Measurements from ENCODE around the gene ELMO1.

ELMO1 gene

DNA sequence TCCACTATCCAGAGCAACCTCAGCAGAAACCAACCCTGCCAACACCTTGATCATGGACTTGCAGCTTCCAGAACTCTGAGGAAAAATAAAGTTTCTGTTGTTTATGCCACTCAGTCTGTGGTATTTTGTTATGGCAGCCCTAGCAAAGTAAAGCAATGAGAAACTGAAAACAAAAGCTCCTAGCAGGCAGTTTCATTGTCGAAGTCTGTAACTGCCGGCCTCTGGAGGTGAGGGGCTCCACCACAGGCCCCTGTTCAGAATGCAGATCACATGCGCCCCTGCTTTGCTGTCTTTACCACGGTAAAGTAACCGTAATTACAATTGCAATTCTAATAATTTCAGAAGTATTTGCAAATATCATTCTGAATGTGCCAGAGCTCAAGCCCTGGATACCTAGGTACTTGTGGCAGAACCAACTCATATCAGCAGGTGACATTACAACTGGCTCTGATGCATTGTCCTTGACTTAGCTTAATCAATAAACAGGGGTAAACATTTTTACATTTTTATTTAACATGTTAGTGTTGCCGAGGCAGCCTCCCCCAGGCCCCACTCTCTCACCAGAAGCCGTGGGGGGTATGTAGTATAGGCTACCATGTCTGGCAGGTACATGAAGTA is 193.2 kb downstream of the ELMO1 start:
- DNase-seq, result no peak

GRCh38 chr7:37251222-37251621 is 197.4 kb downstream of the ELMO1 start:
- DNase-seq, result no peak

- DNase-seq, result no peak
Observed at GRCh38 chr7:37249240-37249639, 199.4 kb downstream of the ELMO1 start.

DNA sequence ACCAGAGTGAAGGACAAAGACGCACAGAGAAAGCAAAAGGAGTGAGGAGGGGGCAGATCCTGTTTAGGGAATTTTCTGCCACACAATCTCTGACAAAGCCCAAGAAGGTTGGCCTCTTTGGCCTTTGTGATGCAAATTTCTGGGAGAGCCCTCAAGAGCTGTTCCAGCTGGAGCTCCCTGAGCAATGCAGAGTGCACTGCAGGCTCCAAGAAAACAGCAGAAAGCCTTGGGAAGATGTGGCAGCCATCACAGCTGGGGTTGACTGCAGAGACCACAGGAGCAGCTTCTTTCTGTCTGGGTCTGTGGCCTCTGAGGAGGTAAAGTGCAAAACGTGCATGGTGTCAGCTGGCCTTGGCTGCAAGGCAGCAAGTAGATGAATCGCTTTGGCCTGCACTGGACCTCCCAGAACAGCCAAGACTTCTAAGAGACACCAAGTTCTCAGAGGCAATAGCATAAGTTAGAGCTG is 200.2 kb downstream of the ELMO1 start:
- DNase-seq, result no peak

- DNase-seq, result no peak
Observed at GRCh38 chr7:37247861-37248260, 200.8 kb downstream of the ELMO1 start.

GRCh38 chr7:37245590-37245989 is 203.1 kb downstream of the ELMO1 start:
- DNase-seq, result no peak

GRCh38 chr7:37236906-37237305 is 211.8 kb downstream of the ELMO1 start:
- no peak for DNase-seq

GRCh38 chr7:37235813-37236212 is 212.9 kb downstream of the ELMO1 start:
- no peak for DNase-seq

DNA sequence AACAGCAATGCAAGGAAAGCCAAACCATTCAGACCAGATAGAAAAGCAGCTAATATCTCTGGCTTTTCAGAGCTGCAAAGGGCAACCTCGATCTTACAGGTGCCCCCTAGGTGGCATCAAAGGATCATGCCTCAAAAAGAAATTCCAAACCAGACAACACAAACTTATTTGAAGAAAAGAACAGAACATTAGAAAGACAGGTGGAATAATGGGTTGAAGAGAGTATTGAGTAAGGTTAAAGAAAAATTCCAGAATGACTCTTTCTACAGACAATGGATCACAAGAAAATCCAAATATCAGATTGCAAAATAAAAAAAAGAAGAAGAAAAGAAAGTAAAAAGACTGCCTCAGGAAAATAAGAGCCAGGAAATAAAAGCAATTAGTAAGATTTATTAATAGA is 213.7 kb downstream of the ELMO1 start:
- no peak for DNase-seq

GRCh38 chr7:37234334-37234733 is 214.3 kb downstream of the ELMO1 start:
- no peak for DNase-seq

- no peak for DNase-seq
Observed at GRCh38 chr7:37231613-37232012, 217.1 kb downstream of the ELMO1 start.

- no peak for DNase-seq
Observed at GRCh38 chr7:37230221-37230620, 218.4 kb downstream of the ELMO1 start.

GRCh38 chr7:37229381-37229780 is 219.3 kb downstream of the ELMO1 start:
- DNase-seq, result no peak

GRCh38 chr7:37225285-37225969 is 223.2 kb downstream of the ELMO1 start:
- no peak for DNase-seq

GRCh38 chr7:37224746-37225145 is 223.9 kb downstream of the ELMO1 start:
- DNase-seq, result no peak

- DNase-seq, result no peak
Observed at GRCh38 chr7:37220664-37221063, 228.0 kb downstream of the ELMO1 start.

GRCh38 chr7:37218956-37219355 is 229.7 kb downstream of the ELMO1 start:
- no peak for DNase-seq

DNA sequence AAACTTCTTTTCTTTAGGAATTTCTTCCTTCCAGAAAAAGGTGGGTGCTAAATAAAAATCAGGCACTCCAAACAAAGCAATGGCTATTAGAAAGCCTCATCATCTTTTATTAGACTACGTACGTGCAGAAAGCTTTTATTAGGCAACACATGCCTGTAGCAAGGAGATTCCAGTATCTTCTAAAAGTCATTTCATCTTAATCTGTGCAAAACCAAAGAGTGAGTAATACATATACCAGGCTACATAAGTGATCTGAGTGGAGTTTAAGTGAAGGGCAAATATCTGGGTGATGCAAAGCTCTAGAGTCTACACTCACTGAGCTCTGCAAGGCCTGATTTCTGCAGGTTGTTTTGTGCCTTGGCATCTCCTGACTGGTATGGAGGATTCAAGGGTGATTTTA is 231.7 kb downstream of the ELMO1 start:
- DNase-seq, result no peak

- no peak for DNase-seq
Observed at GRCh38 chr7:37216156-37216852, 232.4 kb downstream of the ELMO1 start.

DNA sequence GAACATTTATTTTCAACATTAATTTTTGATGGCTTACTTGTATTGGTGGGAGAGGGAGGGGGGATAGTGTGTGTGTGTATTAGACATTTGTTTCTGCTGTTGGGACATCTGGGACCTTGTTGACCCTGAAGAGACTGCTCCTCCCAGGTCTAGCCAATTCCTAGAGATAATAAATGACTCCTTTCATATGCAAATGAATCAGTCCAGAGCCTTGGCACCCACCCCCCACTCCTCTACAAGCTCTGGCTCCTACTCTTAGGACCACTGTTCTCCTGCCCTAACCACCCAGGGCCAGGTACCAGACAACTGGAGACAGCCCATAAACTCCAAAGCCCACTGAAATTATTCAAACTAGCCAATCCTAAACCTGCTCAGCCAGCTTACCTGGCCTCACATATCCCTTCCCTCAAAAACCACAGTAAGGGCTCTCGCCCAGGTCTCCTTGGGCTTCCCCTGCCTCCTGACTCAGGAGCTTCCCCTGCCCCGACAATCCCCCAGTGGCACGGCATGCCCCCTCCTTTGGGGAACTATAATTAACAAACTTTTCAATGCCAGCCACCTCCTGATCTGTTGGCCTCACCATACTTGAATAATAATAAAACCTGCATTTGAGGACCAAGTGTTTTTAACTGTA is 233.3 kb downstream of the ELMO1 start:
- no peak for DNase-seq

DNA sequence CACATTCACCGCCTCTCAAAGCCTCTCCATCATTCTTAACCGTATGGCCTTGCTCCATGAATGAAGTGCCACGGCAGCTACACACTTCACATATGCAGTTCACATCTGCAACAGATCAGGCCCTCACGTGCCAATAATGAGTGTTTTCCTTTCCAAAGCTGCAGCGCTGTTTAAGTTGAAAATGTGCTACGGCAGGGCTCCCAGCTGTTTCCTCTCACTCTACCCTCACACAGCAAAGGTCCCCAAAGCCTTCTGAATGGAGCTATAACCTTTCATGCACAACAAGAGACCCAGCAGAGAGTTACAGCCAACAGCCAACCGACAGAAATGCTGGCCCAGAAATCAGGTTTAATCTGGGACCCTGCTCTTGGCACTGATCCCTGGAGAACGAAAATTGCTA is 236.1 kb downstream of the ELMO1 start:
- no peak for DNase-seq

GRCh38 chr7:37212051-37212450 is 236.6 kb downstream of the ELMO1 start:
- no peak for DNase-seq

DNA sequence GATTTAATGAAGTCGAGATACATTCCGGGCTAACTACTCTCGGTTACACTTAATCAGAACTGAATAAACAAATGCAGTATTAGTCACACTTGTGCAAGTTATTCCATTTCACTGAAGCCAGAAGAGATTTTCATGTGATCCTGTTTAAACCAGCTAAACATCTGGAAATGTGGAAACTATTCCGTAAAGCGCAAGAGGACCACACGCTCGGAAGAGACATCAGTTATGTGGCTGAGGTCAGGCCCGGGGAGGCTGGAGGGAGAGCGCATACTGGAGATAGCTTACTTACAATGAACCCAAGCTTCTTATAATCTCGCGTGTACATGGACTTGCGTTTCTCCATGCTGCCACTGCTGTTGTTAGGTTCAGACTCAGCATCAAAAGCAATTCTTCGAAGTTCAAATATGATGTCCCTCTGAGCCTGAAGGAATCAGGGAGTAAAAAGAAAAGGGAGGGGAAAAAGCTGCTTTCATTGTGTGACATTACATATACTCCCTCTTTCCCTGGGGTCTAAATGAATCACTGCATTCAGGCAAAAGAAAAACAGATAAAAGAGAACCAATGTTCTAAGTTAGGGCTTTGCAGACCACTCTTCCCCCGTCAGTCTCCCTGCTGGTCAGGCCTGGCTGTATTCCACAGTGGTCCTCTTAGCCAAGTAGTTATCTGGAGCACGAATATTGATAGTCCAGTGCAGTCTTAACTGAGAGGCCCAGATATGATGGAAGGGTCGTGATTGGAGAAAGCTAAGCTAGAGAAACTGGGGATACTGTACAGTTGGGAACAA is 237.4 kb downstream of the ELMO1 start:
- DNase-seq, result no peak
